G401 (cell line): ENCODE data around the gene PSMG3. TPM values are rescaled to one million over a fixed set of nuclear protein-coding genes. Genes with fewer than 3 reads are reported as not detected.
"Not testable (repeated sequence)": the region's sequence is repeated elsewhere in the genome, so short reads cannot be mapped to it uniquely, and the experiment has no call there.

ENCODE experiments used
- DNase-seq: peaks from one replicate; pipeline ENCODE4 v3.0.0-alpha.2; 2015; ENCODE audit warnings: low spot score
- in situ Hi-C: cut with HindIII; loops from 2 replicates; pipeline ENCODE4 v1.10.0; 2016; ENCODE audit warnings: low sequenced_read_pairs, mixed read lengths
- total RNA-seq: library from RNA; depleted of rRNA; stranded (reverse); fragments of >200 nt; shearing (Covaris generic); gene quantifications from 2 replicates; pipeline ENCODE4 v1.2.3, GENCODE V29; 2014; rRNA removed

The PSMG3 gene
- total RNA-seq, 1 experiment from 2014 or later: 97.4 TPM

DNA sequence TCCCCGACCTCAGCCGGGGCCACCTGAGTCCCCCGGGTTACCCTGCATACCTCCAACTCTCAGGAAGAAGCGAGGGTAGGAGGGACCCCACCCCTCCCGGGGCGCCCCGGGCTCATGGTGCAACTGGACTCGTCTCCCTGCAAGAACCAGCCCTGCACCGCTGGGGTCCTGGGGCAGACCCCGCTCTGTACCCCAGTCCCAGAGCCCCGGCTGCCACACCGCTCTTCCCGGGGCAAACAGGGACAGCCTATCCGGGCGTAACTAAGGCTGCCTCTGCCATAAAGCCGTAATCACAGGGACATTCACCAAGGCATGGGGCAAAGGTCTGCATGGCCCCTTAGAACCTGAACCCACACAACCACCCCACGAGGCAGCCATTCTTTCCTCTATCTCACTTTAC is 46.0 kb downstream of the PSMG3 start:
- no peak for DNase-seq
- in situ Hi-C loops: no loop called here

DNA sequence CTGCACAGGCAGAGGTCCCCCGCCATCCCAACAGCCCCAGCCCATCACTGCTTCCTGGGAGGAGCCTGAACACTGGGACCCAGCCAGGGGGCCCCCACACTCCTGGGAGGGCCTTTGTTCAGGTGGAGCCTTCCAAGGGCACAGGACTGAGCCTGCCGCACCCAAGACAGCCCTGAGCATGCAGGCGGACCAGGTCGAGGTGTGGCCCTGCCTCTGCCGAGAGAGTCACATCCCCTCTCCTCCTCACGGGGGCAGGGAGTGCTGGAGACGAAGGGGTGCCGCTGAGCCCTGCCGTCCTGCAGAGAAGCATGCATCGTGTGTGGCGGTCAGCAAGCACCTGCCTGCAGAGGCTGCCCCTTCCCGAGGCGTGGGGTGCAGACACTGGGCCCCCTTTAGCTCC is 46.6 kb downstream of the PSMG3 start:
- in situ Hi-C loops: no loop called here
- DNase-seq: no peak

DNA sequence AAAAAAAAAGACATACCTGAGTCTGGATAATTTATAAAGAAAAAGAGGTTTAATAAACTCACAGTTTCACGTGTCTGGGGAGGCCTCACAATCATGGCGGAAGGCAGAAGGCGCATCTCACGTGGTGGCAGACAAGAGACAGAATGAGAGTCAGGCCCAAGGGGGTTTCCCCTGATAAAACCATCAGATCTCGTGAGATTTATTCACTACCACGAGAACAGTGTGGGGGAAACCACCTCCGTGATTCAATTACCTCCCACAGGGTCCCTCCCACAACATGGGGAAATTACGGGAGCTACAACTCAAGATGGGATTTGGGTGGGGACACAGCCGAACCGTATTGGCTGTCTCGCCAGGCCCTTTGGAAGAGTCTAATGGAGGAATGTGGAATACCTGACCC is 48.4 kb downstream of the PSMG3 start:
- in situ Hi-C loops: no loop called here
- no peak for DNase-seq

DNA sequence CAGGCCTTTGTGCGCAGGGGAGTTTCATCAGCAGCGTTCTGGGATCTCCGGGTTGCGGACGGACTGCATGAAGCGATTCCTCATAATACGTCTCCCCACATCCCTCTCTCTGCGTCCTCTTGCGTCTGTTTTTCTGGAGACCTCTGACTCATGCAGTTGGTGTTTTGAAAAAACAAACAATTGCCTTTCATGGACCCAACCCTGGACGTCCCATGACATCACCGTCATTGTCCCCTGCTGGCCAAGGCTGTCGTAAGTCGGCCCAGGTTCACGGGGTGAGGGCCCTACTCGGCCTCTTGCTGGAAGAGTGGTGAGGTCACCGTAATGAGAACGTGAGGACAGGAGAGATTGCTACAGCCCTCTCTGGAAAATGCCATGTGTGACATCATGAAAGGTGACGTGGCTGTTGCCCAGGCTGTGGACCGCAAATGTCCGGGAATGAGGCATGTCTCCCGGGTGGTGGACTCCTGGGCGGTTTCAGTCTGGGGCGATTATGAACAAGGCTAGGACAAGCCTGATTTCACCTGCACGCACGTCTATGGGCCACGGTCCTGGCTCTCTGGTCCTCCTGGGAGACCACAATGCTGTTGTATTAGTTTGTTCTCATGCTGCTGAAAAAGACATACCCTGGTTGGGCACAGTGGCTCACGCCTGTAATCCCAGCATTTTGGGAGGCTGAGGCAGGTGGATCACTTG is 49.1 kb downstream of the PSMG3 start:
- no peak for DNase-seq
- in situ Hi-C loops: no loop called here

DNA sequence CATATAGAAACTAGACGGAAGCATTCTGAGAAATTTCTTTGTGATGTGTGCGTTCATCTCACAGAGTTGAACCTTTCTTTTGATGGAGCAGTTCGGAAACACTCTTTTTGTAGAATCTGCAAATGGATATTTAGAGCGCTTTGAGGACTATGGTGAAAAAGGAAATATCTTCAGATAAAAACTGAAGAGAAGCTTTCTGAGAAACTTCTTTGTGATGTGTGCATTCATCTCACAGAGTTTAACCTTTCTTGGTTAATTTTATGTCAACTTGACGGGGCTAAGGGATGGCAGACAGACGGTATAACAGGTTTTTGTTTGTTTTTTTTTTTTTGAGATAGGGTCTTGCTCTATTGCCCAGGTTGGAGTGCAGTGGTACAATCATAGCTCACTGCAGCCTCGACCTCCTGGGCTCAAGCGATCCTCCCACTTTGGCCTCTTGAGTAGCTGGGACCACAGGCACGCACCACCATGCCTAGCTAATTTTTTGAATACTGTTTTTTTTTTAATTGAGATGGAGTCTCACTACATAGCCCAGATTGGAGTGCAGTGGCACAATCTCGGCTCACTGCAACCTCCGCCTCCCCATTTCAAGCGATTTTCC is 50.4 kb downstream of the PSMG3 start:
- DNase-seq, in situ Hi-C loops: not testable (repeated sequence)

Other genes with a start within 250 kb of the PSMG3 start
- 12.3 and 13.0 TPM in 2 replicates for gene MICALL2, start 110.6 kb downstream of the PSMG3 start, total RNA-seq
- 96.8 and 104 TPM in 2 replicates for gene INTS1, start 65.6 kb downstream of the PSMG3 start, total RNA-seq
- gene MAFK, start 39.3 kb downstream of the PSMG3 start, total RNA-seq: 12.6 and 16.7 TPM in 2 replicates
- gene TMEM184A, start 13.8 kb downstream of the PSMG3 start, total RNA-seq: 0.49 and 1.8 TPM in 2 replicates
- 7.6 and 22.2 TPM in 2 replicates for gene ELFN1, start 100.2 kb upstream of the PSMG3 start, total RNA-seq